Kasumi-1 (cell line): Measurements from ENCODE around the gene LBHD2.
A peak's percentile ranks its signal among the peaks of the same experiment; 100 is the strongest.
"Not testable (repeated sequence)": the region's sequence is repeated elsewhere in the genome, so short reads cannot be mapped to it uniquely, and the experiment has no call there.

ENCODE experiments used
- DNase-seq, 2 experiments: peaks; one replicate each; lab custom pipeline; 2025; lab: John Stamatoyannopoulos, UW

LBHD2 gene

GRCh38 chr14:103104389-103104653 lies 20.3 kb downstream of the LBHD2 start:
- DNase-seq, result no peak

DNA sequence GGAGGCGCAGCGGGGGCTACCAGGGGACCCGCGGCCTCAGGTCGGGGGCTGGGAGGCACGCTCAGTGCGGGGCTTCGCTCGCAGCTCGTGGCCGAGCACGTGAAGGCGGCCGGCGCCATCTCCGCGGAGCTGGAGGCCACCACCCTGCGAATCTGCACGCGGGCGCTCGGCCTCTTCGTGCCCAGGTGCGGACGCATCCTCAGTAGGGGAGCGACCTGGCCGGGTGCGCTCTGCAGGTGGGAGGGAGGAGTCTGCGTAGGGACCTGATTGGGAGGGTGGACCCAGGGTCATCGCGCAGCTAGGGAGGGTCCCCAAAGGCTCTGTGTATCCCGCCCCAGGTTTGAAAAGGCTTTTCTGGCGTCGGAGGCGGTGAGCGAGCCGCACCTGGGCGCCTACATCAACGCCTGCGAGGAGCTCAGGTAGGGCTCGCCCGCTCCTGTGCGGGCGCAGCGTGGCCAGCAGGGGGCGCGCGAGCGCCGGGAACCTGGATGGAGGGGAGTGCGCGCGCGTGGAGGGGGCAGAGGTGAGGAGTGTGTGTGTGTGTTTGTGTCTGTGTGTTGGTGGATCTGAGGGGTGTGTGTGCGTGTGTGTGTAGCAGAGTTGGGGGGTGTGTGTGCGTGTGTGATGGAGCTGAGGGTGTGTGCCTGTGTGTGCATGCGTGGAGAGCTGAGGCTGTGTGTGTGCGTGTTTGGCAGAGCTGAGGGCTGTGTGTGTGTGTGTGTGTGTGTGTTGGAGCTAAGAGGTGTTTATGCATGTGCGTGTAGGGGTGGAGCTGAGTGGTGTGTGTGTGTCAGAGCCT lies 20.8 kb downstream of the LBHD2 start:
- DNase-seq, result peak; percentile 31 to 32

- DNase-seq, result peak; percentile 11 to 18
These were observed 21.7 kb downstream of the LBHD2 start for GRCh38 chr14:103105580-103106150.

- no peak for DNase-seq
These were observed 23.4 kb downstream of the LBHD2 start for GRCh38 chr14:103107455-103107854.

- no peak for DNase-seq
These were observed 24.1 kb downstream of the LBHD2 start for GRCh38 chr14:103107941-103108748.

DNA sequence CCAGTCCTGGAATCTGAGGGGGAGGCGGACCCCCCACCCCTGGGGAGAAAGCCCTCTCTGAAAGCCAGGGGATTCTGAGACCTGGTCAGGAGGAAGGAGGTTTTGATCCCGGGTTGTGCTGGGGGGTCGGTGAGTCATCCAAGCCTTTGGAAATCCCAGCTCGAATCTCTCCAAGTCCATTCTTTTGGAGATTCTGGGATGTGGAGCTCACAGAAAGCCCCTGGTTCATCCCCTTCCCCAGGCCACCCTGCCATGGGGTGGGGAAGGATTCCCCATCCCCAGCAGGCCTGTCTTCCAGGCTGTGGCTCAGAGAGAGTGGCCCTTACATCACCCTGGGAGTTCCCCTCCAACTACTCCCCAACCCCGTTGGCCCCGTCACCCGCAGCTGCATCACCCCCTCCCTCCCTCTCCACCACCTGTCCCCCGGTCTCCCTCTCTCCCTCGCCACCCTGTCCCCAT lies 24.8 kb downstream of the LBHD2 start:
- DNase-seq, result no peak

DNA sequence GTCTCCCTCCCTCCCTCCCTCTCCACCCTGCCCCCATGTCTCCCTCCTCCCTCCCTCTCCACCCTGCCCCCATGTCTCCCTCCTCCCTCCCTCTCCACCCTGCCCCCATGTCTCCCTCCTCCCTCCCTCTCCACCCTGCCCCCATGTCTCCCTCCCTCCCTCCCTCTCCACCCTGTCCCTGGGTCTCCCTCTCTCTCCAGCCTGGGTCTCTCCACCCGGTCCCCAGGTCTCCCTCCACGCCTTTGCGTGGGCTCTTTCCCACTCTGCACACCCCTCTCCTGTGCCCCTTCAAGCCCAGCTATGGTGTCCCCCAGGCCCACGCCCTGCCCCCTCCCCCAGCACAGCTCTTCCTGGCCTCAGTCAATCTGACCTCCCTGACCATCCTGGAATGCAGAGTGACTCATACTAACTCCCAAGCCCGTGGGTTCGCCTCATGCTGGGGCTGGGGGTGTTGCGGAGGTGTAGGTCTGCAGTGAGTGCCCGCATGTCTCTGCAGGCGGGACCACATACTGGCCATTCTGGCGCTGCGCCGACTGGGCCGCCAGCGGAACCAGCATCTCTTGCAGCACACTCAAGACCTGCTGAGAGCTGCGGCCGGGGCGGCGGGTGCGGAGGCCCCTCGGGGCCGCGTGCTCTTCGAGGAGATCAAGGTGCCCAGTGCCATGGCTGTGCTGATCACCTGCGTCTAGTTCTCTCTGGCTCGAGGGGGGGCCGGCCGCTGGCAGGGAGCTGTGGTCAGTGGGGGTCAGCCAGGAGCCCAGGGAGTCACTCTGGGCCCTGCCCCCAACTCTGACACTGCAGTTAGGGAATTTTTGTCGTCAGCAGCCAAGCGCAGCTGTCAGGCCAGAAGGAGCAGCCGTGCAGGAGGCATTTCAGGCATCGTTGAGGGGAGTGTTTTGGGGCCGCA lies 25.8 kb downstream of the LBHD2 start:
- DNase-seq, result no peak

DNA sequence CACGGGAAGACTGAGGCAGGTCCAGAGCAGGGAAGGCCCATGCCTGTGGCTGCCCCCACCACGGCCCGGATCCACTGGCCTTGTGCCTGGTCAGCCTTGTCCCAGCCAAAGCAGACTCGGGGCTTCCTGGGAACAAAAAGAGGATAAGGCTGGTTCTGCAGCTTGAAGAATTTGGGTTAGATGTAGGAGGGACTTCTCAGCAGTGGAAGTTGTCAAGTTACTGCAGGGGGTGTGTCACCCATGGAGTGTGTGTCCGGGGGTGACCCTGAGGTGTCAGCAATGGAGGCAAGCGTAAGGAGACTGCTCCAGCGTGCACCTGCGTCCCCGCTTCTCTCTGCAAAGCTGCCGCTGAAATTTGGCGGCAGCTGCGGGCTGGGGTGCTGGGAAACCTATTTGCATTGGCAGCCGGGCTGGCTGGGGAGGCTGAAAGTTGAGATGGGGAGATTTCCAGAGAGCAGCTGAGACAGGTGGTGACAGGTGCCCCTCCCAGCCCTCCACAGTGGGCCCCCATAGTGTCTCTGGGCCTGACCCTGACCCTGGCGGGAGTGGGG lies 26.7 kb downstream of the LBHD2 start:
- DNase-seq, result no peak

DNA sequence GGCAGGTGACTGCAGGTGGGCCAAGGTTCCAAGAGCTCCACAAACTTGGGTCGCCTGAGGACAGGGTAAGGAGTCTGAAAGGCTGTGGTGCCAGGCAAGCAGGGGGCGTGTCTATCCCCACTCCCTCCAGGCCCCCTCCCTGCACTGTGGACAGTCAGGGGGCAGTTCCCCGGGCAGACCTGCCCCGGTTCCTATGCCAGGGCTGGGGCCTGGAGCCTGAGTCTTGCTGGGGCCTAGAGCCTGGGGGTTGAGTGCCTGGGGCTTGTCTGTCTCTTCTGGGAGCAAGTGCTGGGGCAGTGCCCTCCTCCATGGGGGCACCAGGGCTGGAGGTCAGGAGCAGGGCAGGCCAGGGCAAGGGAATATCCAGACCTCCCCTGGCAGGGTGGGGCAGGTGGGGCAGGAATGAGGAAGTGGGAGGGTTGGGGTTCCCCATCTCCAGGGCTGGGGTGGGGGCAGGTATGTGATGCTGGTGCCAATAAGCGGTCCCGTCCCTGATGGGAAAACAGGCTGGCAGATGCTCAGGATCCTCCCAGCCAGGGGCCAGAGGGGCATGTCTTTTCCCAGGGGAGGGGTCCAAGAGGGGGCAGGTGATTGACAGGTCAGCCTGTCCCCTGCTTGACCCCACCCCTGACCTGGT lies 27.3 kb downstream of the LBHD2 start:
- DNase-seq, result no peak

DNA sequence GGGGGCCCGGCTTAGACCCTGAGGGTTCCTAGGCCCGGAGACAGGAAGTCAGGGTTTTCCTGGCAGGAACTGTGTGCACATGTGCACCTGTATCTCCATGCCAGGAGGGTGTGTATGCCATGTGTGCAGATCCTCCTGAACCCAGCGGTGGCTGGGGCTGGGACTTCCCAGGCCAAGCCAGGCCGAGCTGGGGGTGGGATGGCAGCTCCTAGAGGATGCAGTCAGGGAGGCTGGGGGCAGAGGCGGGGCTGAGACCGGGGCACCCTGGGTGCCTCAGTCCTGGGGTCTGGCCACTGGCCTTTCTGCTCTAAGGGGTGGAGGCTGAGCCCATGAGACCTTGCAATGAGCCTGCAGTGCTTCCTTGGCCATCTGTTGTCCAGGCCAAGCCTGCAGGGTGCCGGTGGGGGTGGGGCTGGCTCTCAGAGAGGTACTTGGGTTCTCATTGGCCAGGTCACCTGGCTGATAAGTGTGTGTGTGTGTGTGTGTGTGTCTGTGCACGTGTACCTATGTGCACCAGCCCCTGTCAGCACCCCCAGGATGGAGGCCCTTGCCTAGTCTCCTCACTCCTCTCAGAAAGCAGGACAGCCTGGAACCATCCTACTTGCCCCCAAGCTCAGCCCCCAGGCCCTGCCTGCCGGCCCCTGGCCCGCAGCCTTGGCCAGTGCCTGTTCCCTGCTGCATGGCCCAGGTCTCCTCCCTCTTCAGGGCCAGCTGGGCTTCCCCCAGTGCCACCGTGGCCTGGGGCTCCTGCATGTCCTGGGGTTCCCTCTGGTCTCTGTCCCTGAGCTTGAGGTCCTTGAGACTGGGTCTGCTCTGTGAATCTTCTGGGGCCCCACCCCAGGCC lies 28.6 kb downstream of the LBHD2 start:
- no peak for DNase-seq

- no peak for DNase-seq
These were observed 29.3 kb downstream of the LBHD2 start for GRCh38 chr14:103113303-103113702.

DNA sequence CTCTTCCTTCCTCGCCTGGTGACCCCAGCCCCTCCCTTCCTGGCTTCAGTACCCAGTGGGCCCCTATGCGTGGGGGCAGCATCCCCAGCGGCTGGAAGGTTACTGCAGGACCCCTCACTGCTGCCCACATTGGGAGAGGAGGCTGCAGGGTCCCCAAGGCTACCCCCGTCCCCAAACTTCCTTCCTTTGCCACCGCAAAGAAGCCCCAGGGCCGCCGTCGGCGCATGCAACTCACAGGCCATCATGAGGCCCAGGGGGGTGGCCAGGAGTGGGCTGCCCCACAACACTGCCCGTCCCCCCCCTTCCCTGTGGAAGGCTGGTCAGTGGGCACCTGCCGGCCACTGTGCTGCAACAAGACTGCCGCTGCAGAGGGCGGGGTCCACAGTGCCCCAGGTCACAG lies 29.8 kb downstream of the LBHD2 start:
- DNase-seq, result no peak

- DNase-seq, result not testable (repeated sequence)
These were observed 31.2 kb downstream of the LBHD2 start for GRCh38 chr14:103115086-103115679.

- DNase-seq, result no peak
These were observed 32.0 kb downstream of the LBHD2 start for GRCh38 chr14:103115845-103116572.

DNA sequence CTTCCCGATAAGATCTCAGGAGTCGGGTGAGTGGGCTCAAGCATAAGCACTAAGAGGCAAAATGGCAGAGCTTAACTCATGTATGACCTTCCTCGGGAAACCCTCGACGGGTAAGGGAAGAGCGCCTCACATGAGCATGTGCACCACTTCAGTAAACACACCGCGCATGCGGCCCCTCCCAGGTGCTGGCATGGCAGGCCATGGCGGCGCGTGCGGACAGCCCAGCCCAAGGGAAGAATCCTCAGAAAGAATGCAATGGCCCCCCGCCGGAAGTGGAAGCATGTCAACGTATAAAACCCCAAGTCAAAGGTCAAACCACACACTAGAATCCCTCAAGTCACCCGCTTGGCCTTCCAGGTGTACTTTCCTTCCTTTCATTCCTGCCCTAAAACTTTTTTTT lies 32.6 kb downstream of the LBHD2 start:
- no peak for DNase-seq

DNA sequence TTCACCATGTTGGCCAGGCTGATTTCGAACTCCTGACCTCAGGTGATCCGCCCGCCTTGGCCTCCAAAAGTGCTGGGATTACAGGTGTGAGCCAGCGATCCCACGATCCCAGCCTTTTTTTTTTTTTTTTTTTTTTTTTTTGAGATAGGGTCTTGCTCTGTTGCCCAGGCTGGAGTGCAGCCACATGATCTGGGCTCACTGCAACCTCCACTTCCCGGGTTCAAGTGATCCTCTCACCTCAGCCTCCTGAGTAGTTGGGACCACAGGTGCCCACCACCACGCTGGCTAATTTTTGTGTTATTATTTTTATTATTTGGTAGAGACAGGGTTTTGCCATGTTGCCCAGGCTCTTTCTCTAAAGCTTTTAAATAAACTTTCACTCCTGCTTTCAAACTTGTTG lies 33.5 kb downstream of the LBHD2 start:
- DNase-seq, result not testable (repeated sequence)

- DNase-seq, result peak in 1 of 2 experiments; percentile 38
These were observed 34.1 kb downstream of the LBHD2 start for GRCh38 chr14:103118018-103118662.

DNA sequence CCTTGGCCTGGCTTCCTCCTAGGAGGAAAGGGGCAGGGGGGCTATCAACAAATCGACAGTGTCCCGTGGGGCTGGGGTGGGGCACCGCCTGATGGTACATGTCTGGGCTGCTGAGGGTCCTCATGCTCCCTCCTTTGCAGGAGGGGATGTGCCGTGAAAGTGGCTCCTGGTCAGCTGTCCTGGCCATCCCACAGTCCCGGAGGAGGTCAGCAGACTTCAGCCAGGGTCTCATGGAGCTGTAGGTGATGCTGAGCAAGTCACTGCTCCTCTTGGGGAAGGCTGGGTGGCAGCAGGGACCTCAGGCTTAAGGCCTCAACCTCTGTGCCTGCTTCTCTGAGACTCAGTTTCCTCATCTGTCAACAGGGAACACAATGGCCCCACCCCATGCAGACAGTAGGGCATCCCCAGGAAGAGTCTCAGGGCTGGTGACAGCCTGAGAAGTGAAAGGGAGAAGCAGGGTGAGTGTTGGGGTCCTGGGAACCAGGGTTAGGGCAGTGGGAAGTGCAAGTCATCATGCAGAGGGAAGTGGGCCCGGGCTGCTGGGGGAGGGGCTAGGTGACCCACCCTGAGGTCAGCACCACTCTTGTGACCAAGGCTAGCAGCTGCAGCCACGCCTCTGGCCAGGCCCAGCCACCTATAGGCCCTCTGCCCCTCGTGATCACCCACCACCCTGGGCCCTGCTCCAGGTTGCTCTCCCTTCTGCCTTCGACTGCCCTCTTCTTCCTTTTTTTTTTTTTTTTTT lies 34.8 kb downstream of the LBHD2 start:
- DNase-seq, result no peak
